ENCODE measurements around the gene POLG2.
"Not testable (repeated sequence)": the region's sequence is repeated elsewhere in the genome, so short reads cannot be mapped to it uniquely, and the experiment has no call there.

Gene POLG2

GRCh38 chr17:64470625-64471024, 26.2 kb downstream of the POLG2 start:
- no peak overlapping the region for H3K9ac ChIP-seq (ENCODE audit: low read depth, low read length)
- H3K27ac ChIP-seq (ENCODE audit: low read length): no peak overlapping the region
- no peaks in the 10 kb centered on the region for H3K27me3 ChIP-seq (ENCODE audit: insufficient read depth, low read length)
- H3K4me3 ChIP-seq (ENCODE audit: low read length): no peak overlapping the region
- H3K36me3 ChIP-seq (ENCODE audit: insufficient read depth, low read depth, low read length): no peaks in the 10 kb centered on the region
- no peaks in the 10 kb centered on the region for H3K4me1 ChIP-seq (ENCODE audit: insufficient read depth, low read length)
- no peaks in the 10 kb centered on the region for H3K9me3 ChIP-seq (ENCODE audit: insufficient read depth, low read depth, low read length)

GRCh38 chr17:64466834-64467233, 30.0 kb downstream of the POLG2 start:
- H3K27me3 ChIP-seq (ENCODE audit: insufficient read depth, low read length); H3K9me3 ChIP-seq (ENCODE audit: insufficient read depth, low read depth, low read length); H3K4me1 ChIP-seq (ENCODE audit: insufficient read depth, low read length); H3K4me3 ChIP-seq (ENCODE audit: low read length); H3K36me3 ChIP-seq (ENCODE audit: insufficient read depth, low read depth, low read length); H3K27ac ChIP-seq (ENCODE audit: low read length); H3K9ac ChIP-seq (ENCODE audit: low read depth, low read length): not testable (repeated sequence)

DNA sequence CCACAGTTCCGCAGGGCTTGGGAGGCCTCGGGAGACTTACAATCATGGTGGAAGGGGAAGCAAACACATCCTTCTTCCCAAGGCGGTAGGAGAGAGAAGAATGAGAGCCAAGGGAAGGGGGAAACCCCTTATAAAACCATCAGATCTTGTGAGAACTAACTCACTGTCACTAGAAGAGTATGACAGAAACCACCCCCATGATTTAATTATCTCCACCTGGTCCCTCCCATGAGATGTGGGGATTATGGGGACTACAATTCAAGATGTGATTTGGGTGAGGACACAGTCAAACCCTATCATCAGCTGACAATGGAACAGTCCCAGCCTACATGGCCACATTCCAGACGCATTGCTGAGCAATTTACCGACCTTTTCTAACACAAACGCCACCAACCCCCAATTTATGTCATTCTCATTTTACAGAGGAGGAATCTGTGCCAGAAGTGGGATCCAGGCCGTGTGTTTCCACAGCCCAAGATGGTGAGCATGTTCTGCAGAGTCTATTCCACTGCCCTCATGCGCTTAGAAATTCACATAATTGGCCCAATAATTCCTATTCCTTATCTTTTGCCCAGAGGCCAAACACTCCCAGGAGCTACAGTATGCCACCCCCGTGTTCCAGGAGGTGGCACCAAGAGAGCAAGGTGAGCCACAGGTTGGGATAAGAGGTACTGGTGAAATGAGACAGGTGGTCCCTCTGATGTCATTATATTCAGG, 30.7 kb downstream of the POLG2 start:
- Histone ChIP-seq H3K4me1 (ENCODE audit: insufficient read depth, low read length) (no peaks in the 10 kb centered on the region), H3K27me3 (ENCODE audit: insufficient read depth, low read length) (no peaks in the 10 kb centered on the region), H3K9me3 (ENCODE audit: insufficient read depth, low read depth, low read length) (no peaks in the 10 kb centered on the region), H3K36me3 (ENCODE audit: insufficient read depth, low read depth, low read length) (no peaks in the 10 kb centered on the region), H3K27ac (ENCODE audit: low read length) (no peak overlapping the region), H3K4me3 (ENCODE audit: low read length) (no peak overlapping the region), H3K9ac (ENCODE audit: low read depth, low read length) (no peak overlapping the region)

GRCh38 chr17:64461788-64462187, 35.1 kb downstream of the POLG2 start:
- Histone ChIP-seq H3K27ac (ENCODE audit: low read length) (no peak overlapping the region), H3K27me3 (ENCODE audit: insufficient read depth, low read length) (no peaks in the 10 kb centered on the region), H3K4me3 (ENCODE audit: low read length) (no peak overlapping the region), H3K4me1 (ENCODE audit: insufficient read depth, low read length) (no peaks in the 10 kb centered on the region), H3K9me3 (ENCODE audit: insufficient read depth, low read depth, low read length) (no peaks in the 10 kb centered on the region), H3K36me3 (ENCODE audit: insufficient read depth, low read depth, low read length) (no peaks in the 10 kb centered on the region), H3K9ac (ENCODE audit: low read depth, low read length) (no peak overlapping the region)

GRCh38 chr17:64460955-64461354, 35.9 kb downstream of the POLG2 start:
- Histone ChIP-seq H3K4me3 (ENCODE audit: low read length) (no peak overlapping the region), H3K27me3 (ENCODE audit: insufficient read depth, low read length) (no peaks in the 10 kb centered on the region), H3K4me1 (ENCODE audit: insufficient read depth, low read length) (no peaks in the 10 kb centered on the region), H3K36me3 (ENCODE audit: insufficient read depth, low read depth, low read length) (no peaks in the 10 kb centered on the region), H3K27ac (ENCODE audit: low read length) (no peak overlapping the region), H3K9ac (ENCODE audit: low read depth, low read length) (no peak overlapping the region), H3K9me3 (ENCODE audit: insufficient read depth, low read depth, low read length) (no peaks in the 10 kb centered on the region)

DNA sequence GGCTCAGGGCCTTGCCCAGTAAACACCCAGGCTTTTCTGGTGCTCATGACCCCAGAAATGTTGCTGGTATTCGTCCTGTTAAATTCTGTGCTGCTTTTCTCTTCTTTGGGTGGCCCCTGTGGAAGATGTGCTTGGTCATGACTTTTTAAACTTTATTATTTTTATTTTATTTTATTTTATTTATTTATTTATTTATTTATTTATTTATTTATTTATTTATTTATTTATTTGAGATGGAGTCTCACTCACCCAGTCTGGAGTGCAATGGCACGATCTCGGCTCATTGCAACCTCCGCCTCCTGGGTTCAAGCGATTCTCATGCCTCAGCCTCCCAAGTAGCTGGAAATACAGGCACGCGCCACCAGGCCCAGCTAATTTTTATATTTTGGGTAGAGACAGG, 37.0 kb downstream of the POLG2 start:
- not testable (repeated sequence) for H3K36me3 ChIP-seq (ENCODE audit: insufficient read depth, low read depth, low read length); H3K4me1 ChIP-seq (ENCODE audit: insufficient read depth, low read length); H3K4me3 ChIP-seq (ENCODE audit: low read length); H3K9ac ChIP-seq (ENCODE audit: low read depth, low read length); H3K27me3 ChIP-seq (ENCODE audit: insufficient read depth, low read length); H3K9me3 ChIP-seq (ENCODE audit: insufficient read depth, low read depth, low read length); H3K27ac ChIP-seq (ENCODE audit: low read length)

DNA sequence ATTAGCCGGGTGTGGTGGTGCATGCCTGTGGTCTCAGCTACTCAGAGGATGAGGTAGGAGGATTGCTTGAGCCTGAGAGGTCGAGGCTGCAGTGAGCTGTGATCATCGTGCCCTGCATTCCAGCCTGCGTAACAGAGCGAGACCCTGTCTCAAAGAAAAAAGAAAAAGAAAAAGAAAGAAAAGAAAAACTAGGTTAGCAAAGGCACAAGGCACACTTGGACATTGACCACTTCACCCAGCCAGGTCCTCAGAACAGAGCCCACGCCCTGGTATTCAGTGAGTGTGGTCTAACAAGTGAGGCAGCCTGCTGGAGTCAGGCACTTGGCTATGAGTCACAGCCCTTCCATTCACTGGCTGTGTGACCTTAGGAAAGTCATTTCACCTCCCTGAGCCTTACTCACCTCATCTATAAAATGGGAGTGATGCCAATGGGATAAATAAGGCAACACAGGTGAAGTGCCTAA, 37.5 kb downstream of the POLG2 start:
- H3K4me1 ChIP-seq (ENCODE audit: insufficient read depth, low read length): no peaks in the 10 kb centered on the region
- H3K27me3 ChIP-seq (ENCODE audit: insufficient read depth, low read length): no peaks in the 10 kb centered on the region
- H3K4me3 ChIP-seq (ENCODE audit: low read length): no peak overlapping the region
- H3K27ac ChIP-seq (ENCODE audit: low read length): no peak overlapping the region
- H3K9me3 ChIP-seq (ENCODE audit: insufficient read depth, low read depth, low read length): no peaks in the 10 kb centered on the region
- no peak overlapping the region for H3K9ac ChIP-seq (ENCODE audit: low read depth, low read length)
- no peaks in the 10 kb centered on the region for H3K36me3 ChIP-seq (ENCODE audit: insufficient read depth, low read depth, low read length)

GRCh38 chr17:64458756-64459155, 38.1 kb downstream of the POLG2 start:
- H3K36me3 ChIP-seq (ENCODE audit: insufficient read depth, low read depth, low read length): no peaks in the 10 kb centered on the region
- H3K4me3 ChIP-seq (ENCODE audit: low read length): no peak overlapping the region
- no peaks in the 10 kb centered on the region for H3K9me3 ChIP-seq (ENCODE audit: insufficient read depth, low read depth, low read length)
- H3K27ac ChIP-seq (ENCODE audit: low read length): no peak overlapping the region
- H3K9ac ChIP-seq (ENCODE audit: low read depth, low read length): no peak overlapping the region
- no peaks in the 10 kb centered on the region for H3K27me3 ChIP-seq (ENCODE audit: insufficient read depth, low read length)
- no peaks in the 10 kb centered on the region for H3K4me1 ChIP-seq (ENCODE audit: insufficient read depth, low read length)

GRCh38 chr17:64457156-64457555, 39.7 kb downstream of the POLG2 start:
- Histone ChIP-seq H3K27ac (ENCODE audit: low read length) (no peak overlapping the region), H3K4me1 (ENCODE audit: insufficient read depth, low read length) (no peaks in the 10 kb centered on the region), H3K9ac (ENCODE audit: low read depth, low read length) (no peak overlapping the region), H3K27me3 (ENCODE audit: insufficient read depth, low read length) (no peaks in the 10 kb centered on the region), H3K36me3 (ENCODE audit: insufficient read depth, low read depth, low read length) (no peaks in the 10 kb centered on the region), H3K9me3 (ENCODE audit: insufficient read depth, low read depth, low read length) (no peaks in the 10 kb centered on the region), H3K4me3 (ENCODE audit: low read length) (no peak overlapping the region)

DNA sequence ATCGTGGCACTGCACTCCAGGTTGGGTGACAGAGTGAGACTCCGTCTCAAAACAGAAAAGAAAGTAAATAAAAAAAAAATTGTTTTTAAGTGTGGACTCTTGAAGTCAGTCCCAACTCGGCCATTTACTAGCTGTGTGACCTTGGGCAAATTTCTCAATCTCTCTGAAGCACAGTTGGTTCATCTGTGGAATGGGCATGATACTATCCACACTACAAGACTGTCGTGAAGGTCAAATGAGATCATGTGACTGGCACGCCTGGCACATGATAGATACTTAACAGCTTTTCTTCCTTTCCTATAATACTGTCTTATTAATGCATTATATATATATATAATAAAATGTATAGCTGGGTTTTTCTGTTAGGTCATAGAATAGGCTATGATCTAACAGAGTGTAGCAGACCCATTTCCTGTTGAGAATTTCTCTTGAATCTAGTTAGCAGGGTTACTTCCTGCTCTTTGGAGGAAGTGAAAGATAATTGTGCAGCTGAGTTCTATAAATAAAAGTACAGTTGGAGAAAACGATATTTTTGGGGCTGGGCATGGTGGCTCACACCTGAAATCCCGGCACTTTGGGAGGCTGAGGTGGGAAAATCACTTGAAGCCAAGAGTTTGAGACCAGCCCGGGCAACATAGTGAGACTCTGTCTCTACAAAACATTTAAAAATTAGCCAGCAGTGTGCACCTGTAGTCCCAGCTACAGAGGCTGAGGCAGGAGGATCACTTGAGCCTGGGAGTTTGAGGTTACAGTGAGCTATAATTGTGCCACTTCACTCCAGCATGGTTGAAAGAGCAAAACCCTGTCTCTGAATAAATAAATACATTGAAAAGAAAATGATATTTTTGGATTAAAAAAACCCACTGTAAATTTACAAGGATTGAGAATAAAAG, 40.6 kb downstream of the POLG2 start:
- no peak overlapping the region for H3K9ac ChIP-seq (ENCODE audit: low read depth, low read length)
- H3K27ac ChIP-seq (ENCODE audit: low read length): no peak overlapping the region
- H3K4me1 ChIP-seq (ENCODE audit: insufficient read depth, low read length): no peaks in the 10 kb centered on the region
- no peaks in the 10 kb centered on the region for H3K36me3 ChIP-seq (ENCODE audit: insufficient read depth, low read depth, low read length)
- H3K4me3 ChIP-seq (ENCODE audit: low read length): no peak overlapping the region
- H3K27me3 ChIP-seq (ENCODE audit: insufficient read depth, low read length): no peaks in the 10 kb centered on the region
- H3K9me3 ChIP-seq (ENCODE audit: insufficient read depth, low read depth, low read length): no peaks in the 10 kb centered on the region

GRCh38 chr17:64449545-64449944, 47.3 kb downstream of the POLG2 start:
- H3K4me1 ChIP-seq (ENCODE audit: insufficient read depth, low read length): no peaks in the 10 kb centered on the region
- H3K27ac ChIP-seq (ENCODE audit: low read length): no peak overlapping the region
- H3K9ac ChIP-seq (ENCODE audit: low read depth, low read length): no peak overlapping the region
- H3K9me3 ChIP-seq (ENCODE audit: insufficient read depth, low read depth, low read length): no peaks in the 10 kb centered on the region
- H3K36me3 ChIP-seq (ENCODE audit: insufficient read depth, low read depth, low read length): no peaks in the 10 kb centered on the region
- H3K27me3 ChIP-seq (ENCODE audit: insufficient read depth, low read length): no peaks in the 10 kb centered on the region
- no peak overlapping the region for H3K4me3 ChIP-seq (ENCODE audit: low read length)
